Hepatocyte (in vitro differentiated cells): ENCODE data around the gene LIPC. TPM values are rescaled to one million over a fixed set of nuclear protein-coding genes. Genes with fewer than 3 reads are reported as not detected.

ENCODE experiments used
- DNase-seq: peaks from one replicate; pipeline ENCODE4 v3.0.0-alpha.2; 2016; ENCODE audit warnings: low spot score
- H2AFZ ChIP-seq: fragments of 200-600 bp; sonication (generic); 2 replicates; pipeline ENCODE4 v1.6.0; 2016; ENCODE audit warnings: antibody characterized with exemption, mild to moderate bottlenecking
- H3K27ac ChIP-seq: fragments of 200-600 bp; sonication (generic); 2 replicates; pipeline ENCODE4 v1.5.1; 2016; ENCODE audit warnings: mild to moderate bottlenecking
- H3K27me3 ChIP-seq: fragments of 200-600 bp; sonication (generic); 2 replicates; pipeline ENCODE4 v1.6.1; 2016
- H3K36me3 ChIP-seq: fragments of 200-600 bp; sonication (generic); replicated peaks from 2 replicates; pipeline ENCODE4 v1.5.1; 2016; ENCODE audit warnings: low read depth; ENCODE audit not compliant: insufficient read depth
- H3K4me1 ChIP-seq: fragments of 200-600 bp; sonication (generic); 2 replicates; pipeline ENCODE4 v1.5.1; 2016; ENCODE audit warnings: mild to moderate bottlenecking, moderate library complexity; ENCODE audit not compliant: insufficient read depth
- H3K4me2 ChIP-seq: fragments of 200-600 bp; sonication (generic); 2 replicates; pipeline ENCODE4 v1.6.0; 2016
- H3K4me3 ChIP-seq: fragments of 200-600 bp; sonication (generic); 2 replicates; pipeline ENCODE4 v1.5.1; 2016; ENCODE audit warnings: mild to moderate bottlenecking
- H3K79me2 ChIP-seq: fragments of 200-600 bp; sonication (generic); 2 replicates; pipeline ENCODE4 v1.6.0; 2017; ENCODE audit warnings: mild to moderate bottlenecking
- H3K9me2 ChIP-seq: fragments of 200-600 bp; sonication (generic); replicated peaks from 2 replicates; pipeline ENCODE4 v1.6.0; 2017; ENCODE audit warnings: mild to moderate bottlenecking; ENCODE audit not compliant: insufficient read depth
- H3K9me3 ChIP-seq: fragments of 200-600 bp; sonication (generic); 2 replicates; pipeline ENCODE4 v1.5.1; 2016; ENCODE audit warnings: low read depth, mild to moderate bottlenecking
- H4K20me1 ChIP-seq: fragments of 200-600 bp; sonication (generic); 2 replicates; pipeline ENCODE4 v1.6.0; 2016; ENCODE audit warnings: mild to moderate bottlenecking; ENCODE audit not compliant: insufficient read depth, poor library complexity, severe bottlenecking
- EZH2 ChIP-seq: fragments of 200-600 bp; sonication (generic); IDR thresholded peaks from 2 replicates; pipeline ENCODE4 v1.6.1; 2016; ENCODE audit warnings: antibody characterized with exemption, mild to moderate bottlenecking, borderline replicate concordance
- EZH2phosphoT487 ChIP-seq: fragments of 200-600 bp; sonication (generic); IDR thresholded peaks from one replicate; pipeline ENCODE4 v1.6.1; 2018; ENCODE audit warnings: antibody characterized with exemption, mild to moderate bottlenecking, low read depth, moderate library complexity; ENCODE audit not compliant: unreplicated experiment, severe bottlenecking
- WGBS: methylation state at CpG from one replicate; pipeline ENCODE4 v1.1.6; 2016; ENCODE audit warnings: low lambda C conversion rate; ENCODE audit errors: missing lambda C conversion rate; 5-methylcytosine and 5-hydroxymethylcytosine counted together
- polyA plus RNA-seq: library from polyadenylated mRNA; unstranded; fragments of >200 nt; fragmentation: Nextera tagmentation; extraction: Ambion mirVana; gene quantifications from 2 replicates; pipeline ENCODE4 v1.2.1, GENCODE V29; 2016
- total RNA-seq: library from RNA; depleted of rRNA; stranded (reverse); fragments of >200 nt; gene quantifications from 2 replicates; pipeline ENCODE4 v1.2.3, GENCODE V29; 2014
- TF ChIP-seq, protein P1 (sequence below): fragments of 200-600 bp; sonication (generic); IDR thresholded peaks from 2 replicates; pipeline ENCODE4 v1.5.1; 2016; ENCODE audit warnings: antibody characterized with exemption, mild to moderate bottlenecking; ENCODE audit not compliant: poor library complexity

LIPC gene
- total and polyA plus RNA-seq, 2 experiments from 2014 or later, result 37.0 to 64.8 TPM

DNA sequence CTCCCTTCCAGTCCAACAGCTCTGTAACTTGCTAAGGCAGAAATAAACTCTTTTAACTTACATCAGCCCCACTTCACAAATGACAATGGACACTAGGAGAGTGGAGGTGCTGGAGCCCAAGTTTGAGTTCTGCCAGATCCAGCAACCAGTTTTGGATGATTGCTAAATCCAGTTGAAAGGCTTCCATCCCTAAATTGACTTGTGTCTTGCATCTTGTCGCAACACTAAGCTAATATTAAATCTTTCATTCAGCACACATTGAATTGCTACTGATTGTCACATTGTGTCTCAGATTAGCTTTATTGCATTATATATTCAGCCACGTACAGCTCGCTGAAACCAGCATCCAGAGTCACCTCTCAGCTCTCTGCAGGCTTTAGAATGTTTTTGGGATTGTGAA, 41.7 kb upstream of the LIPC start:
- no peak overlapping the region for H3K27ac ChIP-seq
- no peak for DNase-seq
- H3K9me3 ChIP-seq, result no peaks in the 10 kb centered on the region
- no peak overlapping the region for H2AFZ ChIP-seq
- H3K4me3 ChIP-seq, result no peak overlapping the region
- no peaks in the 10 kb centered on the region for H3K9me2 ChIP-seq
- H3K4me1 ChIP-seq, result peaks cover 22% of the 10 kb centered on the region
- H3K79me2 ChIP-seq, result no peaks in the 10 kb centered on the region
- H4K20me1 ChIP-seq, result no peaks in the 10 kb centered on the region
- no peaks in the 10 kb centered on the region for H3K36me3 ChIP-seq
- 96% methylated on average over 3 of the region's 3 CpGs for WGBS
- no peak for TF ChIP-seq EZH2phosphoT487
- TF ChIP-seq EZH2, result no peak
- TF ChIP-seq, protein P1, sequence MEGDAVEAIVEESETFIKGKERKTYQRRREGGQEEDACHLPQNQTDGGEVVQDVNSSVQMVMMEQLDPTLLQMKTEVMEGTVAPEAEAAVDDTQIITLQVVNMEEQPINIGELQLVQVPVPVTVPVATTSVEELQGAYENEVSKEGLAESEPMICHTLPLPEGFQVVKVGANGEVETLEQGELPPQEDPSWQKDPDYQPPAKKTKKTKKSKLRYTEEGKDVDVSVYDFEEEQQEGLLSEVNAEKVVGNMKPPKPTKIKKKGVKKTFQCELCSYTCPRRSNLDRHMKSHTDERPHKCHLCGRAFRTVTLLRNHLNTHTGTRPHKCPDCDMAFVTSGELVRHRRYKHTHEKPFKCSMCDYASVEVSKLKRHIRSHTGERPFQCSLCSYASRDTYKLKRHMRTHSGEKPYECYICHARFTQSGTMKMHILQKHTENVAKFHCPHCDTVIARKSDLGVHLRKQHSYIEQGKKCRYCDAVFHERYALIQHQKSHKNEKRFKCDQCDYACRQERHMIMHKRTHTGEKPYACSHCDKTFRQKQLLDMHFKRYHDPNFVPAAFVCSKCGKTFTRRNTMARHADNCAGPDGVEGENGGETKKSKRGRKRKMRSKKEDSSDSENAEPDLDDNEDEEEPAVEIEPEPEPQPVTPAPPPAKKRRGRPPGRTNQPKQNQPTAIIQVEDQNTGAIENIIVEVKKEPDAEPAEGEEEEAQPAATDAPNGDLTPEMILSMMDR, result no peak
- no peak overlapping the region for H3K4me2 ChIP-seq
- no peaks in the 10 kb centered on the region for H3K27me3 ChIP-seq

DNA sequence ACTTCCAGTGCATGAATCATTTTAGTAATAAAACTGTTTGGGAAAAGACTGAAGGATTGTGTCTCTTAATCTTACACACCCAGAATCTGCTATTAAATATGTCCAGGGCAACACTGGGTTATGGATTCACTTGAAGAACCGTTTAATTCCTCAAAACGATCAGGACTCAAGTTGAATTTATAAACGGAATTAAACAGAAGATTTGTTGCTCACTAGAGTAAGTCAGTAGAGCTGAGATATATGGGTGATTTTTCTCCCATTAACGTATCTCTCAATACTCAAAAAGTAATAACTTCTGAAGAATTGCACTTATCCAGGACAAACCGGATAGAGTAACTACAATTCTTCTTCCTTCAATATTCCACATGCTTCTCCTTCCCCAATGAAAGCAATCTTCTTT, 41.1 kb upstream of the LIPC start:
- H3K27ac ChIP-seq, result peak overlapping the region; percentile 93

DNA sequence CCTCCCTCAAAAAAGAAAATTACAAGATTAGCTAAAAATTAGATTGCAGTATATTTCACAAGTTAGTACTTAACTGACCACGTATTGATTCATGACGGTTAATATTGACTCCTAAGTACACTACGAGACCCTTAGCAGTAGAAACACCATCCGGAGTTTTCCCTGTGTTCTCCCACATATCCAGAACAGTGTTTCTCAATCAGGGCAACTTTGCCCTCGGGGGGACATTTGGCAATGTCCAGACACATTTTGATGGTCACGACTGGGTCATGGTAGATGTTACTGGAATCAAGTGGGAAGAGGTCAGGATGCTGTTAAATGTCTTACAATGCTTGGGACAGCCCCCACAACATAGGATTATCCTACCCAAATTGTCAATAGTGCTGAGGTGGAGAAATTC, 40.7 kb upstream of the LIPC start:
- DNase-seq, result no peak
- H3K4me2 ChIP-seq, result no peak overlapping the region
- H3K9me3 ChIP-seq, result no peaks in the 10 kb centered on the region
- WGBS, result 71% methylated on average over 6 of the region's 6 CpGs
- H2AFZ ChIP-seq, result no peak overlapping the region
- H3K27me3 ChIP-seq, result no peaks in the 10 kb centered on the region
- no peaks in the 10 kb centered on the region for H3K36me3 ChIP-seq
- peak overlapping the region; percentile 93 for H3K27ac ChIP-seq
- no peaks in the 10 kb centered on the region for H4K20me1 ChIP-seq
- TF ChIP-seq EZH2 (no peak), EZH2phosphoT487 (no peak)
- TF ChIP-seq, protein P1, result no peak
- H3K9me2 ChIP-seq, result no peaks in the 10 kb centered on the region
- peaks cover 26% of the 10 kb centered on the region for H3K4me1 ChIP-seq
- H3K79me2 ChIP-seq, result no peaks in the 10 kb centered on the region
- no peak overlapping the region for H3K4me3 ChIP-seq

More for the DNA sequence above, 41.1 kb upstream of the LIPC start:
- no peak for DNase-seq
- Histone ChIP-seq H3K9me3 (no peaks in the 10 kb centered on the region), H3K27me3 (no peaks in the 10 kb centered on the region), H4K20me1 (no peaks in the 10 kb centered on the region), H3K4me2 (no peak overlapping the region), H3K4me3 (no peak overlapping the region), H2AFZ (no peak overlapping the region), H3K36me3 (no peaks in the 10 kb centered on the region), H3K79me2 (no peaks in the 10 kb centered on the region), H3K4me1 (peaks cover 22% of the 10 kb centered on the region), H3K9me2 (no peaks in the 10 kb centered on the region)
- TF ChIP-seq, protein P1, result no peak
- TF ChIP-seq EZH2 (no peak), EZH2phosphoT487 (no peak)
- WGBS, result 88% methylated on average over 5 of the region's 5 CpGs

DNA sequence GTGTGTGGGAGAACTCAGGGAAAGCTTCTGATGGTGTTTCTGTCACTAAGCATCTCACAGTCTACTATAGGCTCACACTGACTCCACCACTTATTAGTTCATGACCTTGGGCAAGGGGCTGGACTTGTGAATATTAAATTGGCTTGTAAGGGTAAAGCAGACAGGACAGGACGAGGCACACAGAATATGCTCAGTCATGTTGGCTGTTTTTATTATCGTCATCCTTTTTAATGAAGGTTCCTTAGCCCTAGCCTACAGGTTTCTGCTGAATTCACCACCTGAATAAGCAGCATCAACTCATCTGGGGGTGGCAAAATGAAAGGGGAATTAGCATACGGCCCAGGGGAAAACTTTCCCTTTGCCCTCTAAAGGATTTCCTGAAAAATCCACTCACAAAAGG, 39.6 kb upstream of the LIPC start:
- Histone ChIP-seq H3K4me3 (no peak overlapping the region), H2AFZ (no peak overlapping the region), H3K4me2 (peak overlapping the region; percentile 44), H3K9me3 (no peaks in the 10 kb centered on the region), H3K36me3 (no peaks in the 10 kb centered on the region), H3K27ac (peak overlapping the region; percentile 93), H3K4me1 (peaks cover 26% of the 10 kb centered on the region), H4K20me1 (no peaks in the 10 kb centered on the region), H3K9me2 (no peaks in the 10 kb centered on the region), H3K27me3 (no peaks in the 10 kb centered on the region), H3K79me2 (no peaks in the 10 kb centered on the region)
- DNase-seq, result no peak
- 72% methylated on average over 3 of the region's 3 CpGs for WGBS
- TF ChIP-seq EZH2phosphoT487 (no peak), EZH2 (no peak)
- TF ChIP-seq, protein P1, result no peak
